ENCODE measurements around the gene ZHX3. TPM values are rescaled to one million over a fixed set of nuclear protein-coding genes. Genes with fewer than 3 reads are reported as not detected.

Gene ZHX3
- total and polyA plus RNA-seq, 2 of the 13 experiments (the other 11 are each of a cell fraction or from before 2014, with no cell fraction given), result 8.4 to 11.7 TPM

GRCh38 chr20:41318271-41318649 is 729 bp upstream of the ZHX3 start (continued):
- TF ChIP-seq ZNF263 (CRISPR knock-in tag; IDR thresholded peaks at IDR 0.05), result no peak
- TF ChIP-seq ZNF720 (CRISPR knock-in tag; IDR thresholded peaks at IDR 0.05), result no peak
- no peak for TF ChIP-seq AGO1 (IDR thresholded peaks at IDR 0.05; ENCODE audit: low read depth, low read length, poor library complexity, severe bottlenecking)
- TF ChIP-seq TCF7 (IDR thresholded peaks at IDR 0.05; ENCODE audit: low read depth), result no peak
- TF ChIP-seq, protein P1, sequence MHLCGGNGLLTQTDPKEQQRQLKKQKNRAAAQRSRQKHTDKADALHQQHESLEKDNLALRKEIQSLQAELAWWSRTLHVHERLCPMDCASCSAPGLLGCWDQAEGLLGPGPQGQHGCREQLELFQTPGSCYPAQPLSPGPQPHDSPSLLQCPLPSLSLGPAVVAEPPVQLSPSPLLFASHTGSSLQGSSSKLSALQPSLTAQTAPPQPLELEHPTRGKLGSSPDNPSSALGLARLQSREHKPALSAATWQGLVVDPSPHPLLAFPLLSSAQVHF (CRISPR knock-in tag; IDR thresholded peaks at IDR 0.05), result no peak
- TF ChIP-seq HOXA5 (CRISPR knock-in tag; IDR thresholded peaks at IDR 0.05), result no peak
- TF ChIP-seq SMYD3 (CRISPR knock-in tag; IDR thresholded peaks at IDR 0.05), result no peak
- no peak for TF ChIP-seq REXO4 (CRISPR knock-in tag; IDR thresholded peaks at IDR 0.05; ENCODE audit: borderline replicate concordance)
- no peak for TF ChIP-seq HOXA3 (CRISPR knock-in tag; IDR thresholded peaks at IDR 0.05)
- TF ChIP-seq, protein P2, sequence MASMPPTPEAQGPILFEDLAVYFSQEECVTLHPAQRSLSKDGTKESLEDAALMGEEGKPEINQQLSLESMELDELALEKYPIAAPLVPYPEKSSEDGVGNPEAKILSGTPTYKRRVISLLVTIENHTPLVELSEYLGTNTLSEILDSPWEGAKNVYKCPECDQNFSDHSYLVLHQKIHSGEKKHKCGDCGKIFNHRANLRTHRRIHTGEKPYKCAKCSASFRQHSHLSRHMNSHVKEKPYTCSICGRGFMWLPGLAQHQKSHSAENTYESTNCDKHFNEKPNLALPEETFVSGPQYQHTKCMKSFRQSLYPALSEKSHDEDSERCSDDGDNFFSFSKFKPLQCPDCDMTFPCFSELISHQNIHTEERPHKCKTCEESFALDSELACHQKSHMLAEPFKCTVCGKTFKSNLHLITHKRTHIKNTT (CRISPR knock-in tag; IDR thresholded peaks at IDR 0.05), result no peak
- no peak for TF ChIP-seq ZNF839 (CRISPR knock-in tag; IDR thresholded peaks at IDR 0.05; ENCODE audit: borderline replicate concordance)
- TF ChIP-seq HNRNPH1 (optimal IDR thresholded peaks at IDR 0.05; ENCODE audit: low read depth, low read length), result no peak
- no peak for TF ChIP-seq HMG20B (CRISPR knock-in tag; conservative IDR thresholded peaks at IDR 0.05)
- TF ChIP-seq YY1 (IDR thresholded peaks at IDR 0.05; ENCODE audit: insufficient read depth, insufficient replicate concordance, low read depth, low read length), result no peak
- no peak for TF ChIP-seq POLR2AphosphoS2 (IDR thresholded peaks at IDR 0.05; ENCODE audit: low read depth, low read length)
- TF ChIP-seq AGO2 (optimal IDR thresholded peaks at IDR 0.05; ENCODE audit: low read depth, low read length), result no peak
- no peak for TF ChIP-seq ZFYVE20 (CRISPR knock-in tag; IDR thresholded peaks at IDR 0.05; ENCODE audit: borderline replicate concordance, low read depth)
- TF ChIP-seq PHF20 (CRISPR knock-in tag; IDR thresholded peaks at IDR 0.05), result no peak
- no peak for TF ChIP-seq CTCF (CRISPR knock-in tag; IDR thresholded peaks at IDR 0.05)
- TF ChIP-seq ZNF256 (CRISPR knock-in tag; conservative IDR thresholded peaks at IDR 0.05), result no peak
- TF ChIP-seq TBX3 (IDR thresholded peaks at IDR 0.05; ENCODE audit: borderline replicate concordance), result no peak
- TF ChIP-seq ZMYM4 (CRISPR knock-in tag; IDR thresholded peaks at IDR 0.05), result no peak
- TF ChIP-seq SMAD1 (CRISPR knock-in tag; IDR thresholded peaks at IDR 0.05; ENCODE audit: borderline replicate concordance, low read depth), result no peak
- no peak for TF ChIP-seq KAT2B (IDR thresholded peaks at IDR 0.05; ENCODE audit: borderline replicate concordance, low read depth, low read length)
- no peak for TF ChIP-seq E2F1 (CRISPR knock-in tag; IDR thresholded peaks at IDR 0.05)
- no peak for TF ChIP-seq BCL6 (CRISPR knock-in tag; IDR thresholded peaks at IDR 0.05)
- no peak for TF ChIP-seq TOPORS (CRISPR knock-in tag; IDR thresholded peaks at IDR 0.05)
